Upper lobe of right lung (tissue), 1 donor: Measurements from ENCODE around the gene EVA1A. TPM values are rescaled to one million over a fixed set of nuclear protein-coding genes. Genes with fewer than 3 reads are reported as not detected.

ENCODE experiments used
- ATAC-seq: fragments of 200-7000 bp; cut with Tn5 transposase; one replicate; pipeline ENCODE4 v1.9.1; 2020; ENCODE audit warnings: mild to moderate bottlenecking, moderate library complexity
- DNase-seq: peaks from one replicate; pipeline ENCODE4 v3.0.0-alpha.2; 2020
- H3K27ac ChIP-seq: fragments of 200-600 bp; one replicate; pipeline ENCODE4 v1.8.0; 2022
- H3K27me3 ChIP-seq: fragments of 200-600 bp; one replicate; pipeline ENCODE4 v1.8.0; 2022; ENCODE audit warnings: mild to moderate bottlenecking
- H3K36me3 ChIP-seq: fragments of 200-600 bp; one replicate; pipeline ENCODE4 v1.8.0; 2022
- H3K4me1 ChIP-seq: fragments of 200-600 bp; one replicate; pipeline ENCODE4 v1.8.0; 2022
- H3K4me3 ChIP-seq: fragments of 200-600 bp; one replicate; pipeline ENCODE4 v1.8.0; 2022; ENCODE audit warnings: mild to moderate bottlenecking
- H3K9me3 ChIP-seq: fragments of 200-600 bp; one replicate; pipeline ENCODE4 v1.8.0; 2022
- CTCF ChIP-seq: fragments of 200-600 bp; IDR thresholded peaks from one replicate; pipeline ENCODE4 v1.8.0; 2022; ENCODE audit warnings: antibody characterized with exemption
- intact Hi-C: fragments of 100-400 bp; cut with DNase I; formaldehyde crosslinking; loops from one replicate; pipeline ENCODE4 v1.11.0; 2022
- total RNA-seq: library from RNA; stranded (reverse); fragmentation: NEBNext Ultra II Directional; extraction: Animal tissue kit (Norgen Biotek cat#: 25700); gene quantifications from one replicate; pipeline ENCODE4 v1.2.1, GENCODE V29; 2021
- donor health status: DM: no; HTN: yes; CAD: no; lungs with severe emphysema.

Gene EVA1A
- total RNA-seq, 1 donor from 2014 or later: 41.9 TPM

- Histone ChIP-seq H3K9me3 (no peaks in the 10 kb centered on the region), H3K4me1 (no peaks in the 10 kb centered on the region), H3K36me3 (no peaks in the 10 kb centered on the region), H3K27me3 (no peaks in the 10 kb centered on the region), H3K27ac (no peak overlapping the region), H3K4me3 (no peak overlapping the region)
- intact Hi-C loops: no loop called here
- no peak for ATAC-seq
- DNase-seq: no peak
- no peak for TF ChIP-seq CTCF
These were observed 12.6 kb downstream of the EVA1A start for GRCh38 chr2:75548036-75548573.

GRCh38 chr2:75547345-75548035 lies 13.2 kb downstream of the EVA1A start:
- no peak for TF ChIP-seq CTCF
- Histone ChIP-seq H3K27ac (no peak overlapping the region), H3K4me1 (no peaks in the 10 kb centered on the region), H3K9me3 (no peaks in the 10 kb centered on the region), H3K27me3 (no peaks in the 10 kb centered on the region), H3K36me3 (no peaks in the 10 kb centered on the region), H3K4me3 (no peak overlapping the region)
- no peak for DNase-seq
- no peak for ATAC-seq
- intact Hi-C loops: no loop called here

- intact Hi-C loops: no loop called here
- no peaks in the 10 kb centered on the region for H3K4me1 ChIP-seq
- ATAC-seq (no peak), DNase-seq (no peak)
- H3K36me3 ChIP-seq: no peaks in the 10 kb centered on the region
- H3K4me3 ChIP-seq: no peak overlapping the region
- H3K27ac ChIP-seq: no peak overlapping the region
- H3K27me3 ChIP-seq: no peaks in the 10 kb centered on the region
- TF ChIP-seq CTCF: no peak
- no peaks in the 10 kb centered on the region for H3K9me3 ChIP-seq
These were observed 14.8 kb downstream of the EVA1A start for GRCh38 chr2:75545922-75546321.

GRCh38 chr2:75545387-75545786 lies 15.4 kb downstream of the EVA1A start:
- TF ChIP-seq CTCF: no peak
- no peak for DNase-seq
- Histone ChIP-seq H3K27me3 (no peaks in the 10 kb centered on the region), H3K4me1 (no peaks in the 10 kb centered on the region), H3K4me3 (no peak overlapping the region), H3K27ac (no peak overlapping the region), H3K9me3 (no peaks in the 10 kb centered on the region), H3K36me3 (no peaks in the 10 kb centered on the region)
- ATAC-seq: no peak
- intact Hi-C loops: no loop called here

GRCh38 chr2:75543446-75543845 lies 17.3 kb downstream of the EVA1A start:
- no peaks in the 10 kb centered on the region for H3K27me3 ChIP-seq
- no peaks in the 10 kb centered on the region for H3K9me3 ChIP-seq
- H3K27ac ChIP-seq: no peak overlapping the region
- ATAC-seq (no peak), DNase-seq (no peak)
- H3K36me3 ChIP-seq: no peaks in the 10 kb centered on the region
- H3K4me3 ChIP-seq: no peak overlapping the region
- no peaks in the 10 kb centered on the region for H3K4me1 ChIP-seq
- intact Hi-C loops: no loop called here
- TF ChIP-seq CTCF: no peak

GRCh38 chr2:75541430-75541829 lies 19.3 kb downstream of the EVA1A start:
- TF ChIP-seq CTCF: no peak
- DNase-seq (no peak), ATAC-seq (no peak)
- H3K4me3 ChIP-seq: no peak overlapping the region
- no peaks in the 10 kb centered on the region for H3K27me3 ChIP-seq
- no peaks in the 10 kb centered on the region for H3K9me3 ChIP-seq
- intact Hi-C loops: no loop called here
- no peak overlapping the region for H3K27ac ChIP-seq
- no peaks in the 10 kb centered on the region for H3K36me3 ChIP-seq
- H3K4me1 ChIP-seq: no peaks in the 10 kb centered on the region
